ENCODE measurements around the gene FAM163A. TPM values are rescaled to one million over a fixed set of nuclear protein-coding genes. Genes with fewer than 3 reads are reported as not detected.

The FAM163A gene
- total and polyA plus RNA-seq, 2 donors from 2014 or later = not detected

DNA sequence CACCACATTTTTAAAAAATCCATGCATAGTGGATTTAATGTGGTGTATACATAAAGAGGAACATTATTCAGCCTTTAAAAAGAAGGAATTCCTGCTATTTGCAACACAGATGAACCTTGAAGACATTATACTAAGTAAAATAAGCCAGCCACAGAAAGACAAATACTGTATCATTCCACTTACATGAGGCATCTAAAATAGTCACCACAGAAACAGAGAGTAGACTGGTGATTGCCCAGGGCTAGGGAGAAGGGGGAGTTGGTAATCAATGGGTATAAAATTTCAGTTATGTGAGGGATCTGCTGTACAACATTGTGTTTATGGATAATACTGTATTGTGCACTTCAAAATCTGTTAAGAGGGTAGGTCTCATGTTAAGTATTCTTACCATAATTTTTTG lies 10.0 kb downstream of the FAM163A start:
- intact Hi-C loops (cut with DNase I) = no loop called here
- no peak overlapping the region for H3K27ac ChIP-seq (ENCODE audit: low read depth in 2 of 2, low read length in 2 of 2)
- TF ChIP-seq CTCF (IDR thresholded peaks at IDR 0.05; ENCODE audit: borderline replicate concordance, extremely low read depth, insufficient read depth) = no peak
- H3K27me3 ChIP-seq (ENCODE audit: control insufficient read depth, insufficient read depth, low read length) = no peaks in the 10 kb centered on the region
- FAIRE-seq = no peak
- no peak overlapping the region for H3K9ac ChIP-seq (ENCODE audit: low read length in 3 of 3)
- no peaks in the 10 kb centered on the region for H3K4me1 ChIP-seq (ENCODE audit: control insufficient read depth in 2 of 3, insufficient read depth in 2 of 3, low read depth in 1 of 3, low read length in 3 of 3)
- no peaks in the 10 kb centered on the region for H3K36me3 ChIP-seq (ENCODE audit: control insufficient read depth in 2 of 3, insufficient read depth in 3 of 3, low read length in 3 of 3)
- no peak for DNase-seq
- H3K9me3 ChIP-seq (ENCODE audit: control insufficient read depth in 2 of 3, insufficient read depth in 1 of 3, low read length in 3 of 3) = peaks cover 0 to 3% (median 0%) of the 10 kb centered on the region in 3 donors
- H3K4me3 ChIP-seq (ENCODE audit: low read length in 3 of 3) = no peak overlapping the region

- no peaks in the 10 kb centered on the region for H3K36me3 ChIP-seq (ENCODE audit: control insufficient read depth in 2 of 3, insufficient read depth in 3 of 3, low read length in 3 of 3)
- FAIRE-seq = no peak
- H3K9ac ChIP-seq (ENCODE audit: low read length in 3 of 3) = no peak overlapping the region
- no peak overlapping the region for H3K27ac ChIP-seq (ENCODE audit: low read depth in 2 of 2, low read length in 2 of 2)
- intact Hi-C loops (cut with DNase I) = no loop called here
- H3K9me3 ChIP-seq (ENCODE audit: control insufficient read depth in 2 of 3, insufficient read depth in 1 of 3, low read length in 3 of 3) = peaks cover 0 to 3% (median 0%) of the 10 kb centered on the region in 3 donors
- no peak for DNase-seq
- H3K27me3 ChIP-seq (ENCODE audit: control insufficient read depth, insufficient read depth, low read length) = no peaks in the 10 kb centered on the region
- H3K4me3 ChIP-seq (ENCODE audit: low read length in 3 of 3) = no peak overlapping the region
- TF ChIP-seq CTCF (IDR thresholded peaks at IDR 0.05; ENCODE audit: borderline replicate concordance, extremely low read depth, insufficient read depth) = no peak
- H3K4me1 ChIP-seq (ENCODE audit: control insufficient read depth in 2 of 3, insufficient read depth in 2 of 3, low read depth in 1 of 3, low read length in 3 of 3) = no peaks in the 10 kb centered on the region
Observed at GRCh38 chr1:179754041-179754624, 11.0 kb downstream of the FAM163A start.

- intact Hi-C loops (cut with DNase I) = no loop called here
- TF ChIP-seq CTCF (IDR thresholded peaks at IDR 0.05; ENCODE audit: borderline replicate concordance, extremely low read depth, insufficient read depth) = no peak
- FAIRE-seq = no peak
Observed at GRCh38 chr1:179757933-179758332, 14.8 kb downstream of the FAM163A start.

GRCh38 chr1:179760521-179760920 lies 17.4 kb downstream of the FAM163A start:
- TF ChIP-seq CTCF (IDR thresholded peaks at IDR 0.05; ENCODE audit: borderline replicate concordance, extremely low read depth, insufficient read depth) = no peak
- no peak overlapping the region for H3K27ac ChIP-seq (ENCODE audit: low read depth in 2 of 2, low read length in 2 of 2)
- no peak for DNase-seq
- H3K4me1 ChIP-seq (ENCODE audit: control insufficient read depth in 2 of 3, insufficient read depth in 2 of 3, low read depth in 1 of 3, low read length in 3 of 3) = no peaks in the 10 kb centered on the region
- no peaks in the 10 kb centered on the region for H3K27me3 ChIP-seq (ENCODE audit: control insufficient read depth, insufficient read depth, low read length)
- intact Hi-C loops (cut with DNase I) = no loop called here
- no peaks in the 10 kb centered on the region for H3K9me3 ChIP-seq (ENCODE audit: control insufficient read depth in 2 of 3, insufficient read depth in 1 of 3, low read length in 3 of 3)
- no peak for FAIRE-seq
- H3K9ac ChIP-seq (ENCODE audit: low read length in 3 of 3) = no peak overlapping the region
- H3K4me3 ChIP-seq (ENCODE audit: low read length in 3 of 3) = no peak overlapping the region
- no peaks in the 10 kb centered on the region for H3K36me3 ChIP-seq (ENCODE audit: control insufficient read depth in 2 of 3, insufficient read depth in 3 of 3, low read length in 3 of 3)

More at GRCh38 chr1:179757933-179758332, 14.8 kb downstream of the FAM163A start:
- H3K27ac ChIP-seq (ENCODE audit: low read depth in 2 of 2, low read length in 2 of 2) = no peak overlapping the region
- no peaks in the 10 kb centered on the region for H3K4me1 ChIP-seq (ENCODE audit: control insufficient read depth in 2 of 3, insufficient read depth in 2 of 3, low read depth in 1 of 3, low read length in 3 of 3)
- H3K9ac ChIP-seq (ENCODE audit: low read length in 3 of 3) = no peak overlapping the region
- H3K36me3 ChIP-seq (ENCODE audit: control insufficient read depth in 2 of 3, insufficient read depth in 3 of 3, low read length in 3 of 3) = no peaks in the 10 kb centered on the region
- no peaks in the 10 kb centered on the region for H3K9me3 ChIP-seq (ENCODE audit: control insufficient read depth in 2 of 3, insufficient read depth in 1 of 3, low read length in 3 of 3)
- no peak for DNase-seq
- no peaks in the 10 kb centered on the region for H3K27me3 ChIP-seq (ENCODE audit: control insufficient read depth, insufficient read depth, low read length)
- no peak overlapping the region for H3K4me3 ChIP-seq (ENCODE audit: low read length in 3 of 3)

Measured in kidney (tissue), 14 donors.